ENCODE data around the gene LBR. TPM values are rescaled to one million over a fixed set of nuclear protein-coding genes. Genes with fewer than 3 reads are reported as not detected.

Gene LBR
- total and polyA plus RNA-seq, 2 experiments from 2014 or later: 50.6 to 91.3 TPM

DNA sequence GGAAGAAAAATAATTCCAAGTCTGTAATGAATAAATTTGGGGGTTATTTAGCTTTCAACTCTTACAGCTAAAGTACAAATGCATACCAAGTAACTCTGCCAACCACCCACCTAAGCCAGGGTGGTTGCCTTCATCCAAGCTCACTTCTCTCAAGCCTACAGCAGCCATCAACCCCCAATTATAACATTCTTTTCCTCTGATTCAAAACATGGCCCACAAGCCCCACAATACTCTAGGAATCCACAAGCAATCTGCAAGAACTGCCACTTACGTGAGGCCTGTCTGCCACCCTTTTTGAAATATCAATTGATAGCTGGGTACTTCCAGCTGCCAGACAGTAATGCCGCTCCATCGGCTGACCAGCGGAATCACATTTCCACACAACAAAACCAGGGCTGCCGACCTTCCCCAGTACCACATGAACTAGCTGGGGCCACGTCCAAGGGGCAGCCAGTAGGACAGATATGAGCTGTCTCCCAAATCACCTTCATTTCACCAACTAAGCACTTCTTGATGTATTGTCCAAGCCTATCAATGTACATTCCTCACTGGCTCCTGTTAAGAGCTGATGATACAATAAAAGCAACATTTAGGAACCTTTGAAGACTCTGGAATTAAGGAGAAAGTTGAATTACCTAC, 3.2 kb downstream of the LBR start (continued):
- TF ChIP-seq ZNF462 (CRISPR knock-in tag; IDR thresholded peaks at IDR 0.05) (no peak), ZNF114 (CRISPR knock-in tag; IDR thresholded peaks at IDR 0.05) (no peak), JUNB (IDR thresholded peaks at IDR 0.05; ENCODE audit: unreplicated experiment) (no peak), ETS1 (IDR thresholded peaks at IDR 0.05) (no peak), STAT1 (IDR thresholded peaks at IDR 0.05; ENCODE audit: unreplicated experiment) (no peak)

GRCh38 chr1:225423518-225423855, 4.4 kb downstream of the LBR start:
- H3K9me3 Mint-ChIP-seq: no peaks in the 10 kb centered on the region
- no peak for ATAC-seq
- Histone ChIP-seq H3F3A (replicated peaks; ENCODE audit: low read depth) (0 out of 2 replicates have a peak, but pooled peaks cover 6% of the 10 kb centered on the region), H2AFZ (no peak overlapping the region), H3K4me1 (ENCODE audit: insufficient read depth) (peaks cover 30% of the 10 kb centered on the region), H3K36me3 (ENCODE audit: insufficient read depth) (peaks cover 4% of the 10 kb centered on the region; the same call in 1 of the 2 replicates), H3K4me2 (no peak overlapping the region), H3K9me2 (ENCODE audit: insufficient read depth) (no peaks in the 10 kb centered on the region), H3K4me3 (no peak overlapping the region), H3K27ac (ENCODE audit: low read depth) (no peak overlapping the region), H3K79me2 (replicated peaks; ENCODE audit: insufficient read depth) (peaks cover 82% of the 10 kb centered on the region), H3K27me3 (ENCODE audit: insufficient read depth) (peaks cover 17% of the 10 kb centered on the region), H4K20me1 (replicated peaks; ENCODE audit: insufficient read depth) (peaks cover 53% of the 10 kb centered on the region)
- no peak overlapping the region for H3K4me3 Mint-ChIP-seq
- DNase-seq (ENCODE audit: low spot score): no peak
- peaks cover 11% of the 10 kb centered on the region; the same call in 2 of the 3 replicates for H3K36me3 Mint-ChIP-seq (ENCODE audit: low read depth)
- H3K27me3 Mint-ChIP-seq (ENCODE audit: insufficient read depth, low read depth, poor library complexity): peaks cover 19% of the 10 kb centered on the region
- peak overlapping the region; percentile 26; the same call in 1 of the 2 replicates for H3K27ac Mint-ChIP-seq
- peaks cover 43% of the 10 kb centered on the region for H3K4me1 Mint-ChIP-seq
- TF ChIP-seq ZNF462 (CRISPR knock-in tag; IDR thresholded peaks at IDR 0.05): no peak
- TF ChIP-seq POLR2AphosphoS5 (IDR thresholded peaks at IDR 0.05; ENCODE audit: low read depth): no peak
- TF ChIP-seq EZH2 (IDR thresholded peaks at IDR 0.05; ENCODE audit: low read depth, unreplicated experiment): no peak
- TF ChIP-seq CREB1 (CRISPR knock-in tag; IDR thresholded peaks at IDR 0.05; ENCODE audit: low read depth): no peak

Measured in GM23338 (cell line).